Lung (tissue), 12 donors: ENCODE results near the gene ITGB3. TPM values are rescaled to one million over a fixed set of nuclear protein-coding genes. Genes with fewer than 3 reads are reported as not detected.

Experiments
- ATAC-seq: fragments of 200-7000 bp; cut with Tn5 transposase; one replicate; pipeline ENCODE4 v1.9.1; 2020; ENCODE audit warnings: moderate number of reproducible peaks; ENCODE audit not compliant: insufficient read depth, low FRiP score
- DNase-seq, 3 donors: peaks; one replicate each; pipeline ENCODE4 v3.0.0-alpha.2; 2013 to 2017
- H3K27ac ChIP-seq, 2 donors: one replicate each; pipeline ENCODE4 v1.5.1; 2013; ENCODE audit warnings: mild to moderate bottlenecking in 2 of 2, moderate library complexity in 2 of 2, control low read depth in 1 of 2, inconsistent platforms in 1 of 2, low read depth in 1 of 2, low read length in 1 of 2
- H3K27me3 ChIP-seq, 3 donors: one replicate each; pipeline ENCODE4 v1.5.1; 2013; ENCODE audit warnings: low read length in 2 of 3; ENCODE audit not compliant: control insufficient read depth in 3 of 3, insufficient read depth in 3 of 3
- H3K36me3 ChIP-seq, 4 donors: one replicate each; pipeline ENCODE4 v1.5.1; 2013; ENCODE audit warnings: low read length in 4 of 4, mild to moderate bottlenecking in 1 of 4, moderate library complexity in 1 of 4; ENCODE audit not compliant: control insufficient read depth in 4 of 4, insufficient read depth in 4 of 4
- H3K4me1 ChIP-seq, 5 donors: one replicate each; pipeline ENCODE4 v1.5.1; 2013; ENCODE audit warnings: low read length in 5 of 5, mild to moderate bottlenecking in 2 of 5, moderate library complexity in 1 of 5; ENCODE audit not compliant: control insufficient read depth in 5 of 5, insufficient read depth in 5 of 5
- H3K4me3 ChIP-seq: one replicate; pipeline ENCODE4 v1.5.1; 2013; ENCODE audit warnings: mild to moderate bottlenecking, control low read depth, moderate library complexity
- H3K9ac ChIP-seq, 2 donors: one replicate each; pipeline ENCODE4 v1.5.1; 2013; ENCODE audit warnings: low read length in 2 of 2, control low read depth in 1 of 2; ENCODE audit not compliant: insufficient read depth in 1 of 2
- H3K9me3 ChIP-seq, 4 donors: one replicate each; pipeline ENCODE4 v1.5.1; 2013; ENCODE audit warnings: low read length in 3 of 4, mild to moderate bottlenecking in 1 of 4, moderate library complexity in 1 of 4; ENCODE audit not compliant: control insufficient read depth in 4 of 4, insufficient read depth in 3 of 4
- WGBS, 2 donors: extraction: QIAGEN DNeasy Blood & Tissue Kit; methylation state at CpG; one replicate each; pipeline ENCODE4 v1.1.7; 2013; 5-methylcytosine and 5-hydroxymethylcytosine counted together
- polyA plus RNA-seq, 2 donors: library from polyadenylated mRNA; stranded (reverse); fragments of 200-250 nt; gene quantifications; one replicate each; pipeline ENCODE4 v1.2.1, GENCODE V29; 2013
- total RNA-seq, 2 donors: library from RNA; depleted of rRNA in 1 of 2; stranded (reverse); fragments of >200 nt in 1 of 2; gene quantifications; one replicate each; pipeline ENCODE4 v1.2.1, GENCODE V29; 2014 to 2021
- TF ChIP-seq, protein P1 (sequence below): IDR thresholded peaks from 2 replicates; pipeline ENCODE4 v1.5.1; 2012; ENCODE audit warnings: mild to moderate bottlenecking; ENCODE audit errors: control extremely low read depth, extremely low read depth
- donor health status: control.
- donor health status: control.
- donor health status: Bipolar disorder and iron deficiency.
- donor health status: healthy.
- donor health status: DM: yes; HTN: yes; CAD: no.

The ITGB3 gene
- total and polyA plus RNA-seq, 4 donors = 1.3 to 15.9 (median 7.7) TPM

DNA sequence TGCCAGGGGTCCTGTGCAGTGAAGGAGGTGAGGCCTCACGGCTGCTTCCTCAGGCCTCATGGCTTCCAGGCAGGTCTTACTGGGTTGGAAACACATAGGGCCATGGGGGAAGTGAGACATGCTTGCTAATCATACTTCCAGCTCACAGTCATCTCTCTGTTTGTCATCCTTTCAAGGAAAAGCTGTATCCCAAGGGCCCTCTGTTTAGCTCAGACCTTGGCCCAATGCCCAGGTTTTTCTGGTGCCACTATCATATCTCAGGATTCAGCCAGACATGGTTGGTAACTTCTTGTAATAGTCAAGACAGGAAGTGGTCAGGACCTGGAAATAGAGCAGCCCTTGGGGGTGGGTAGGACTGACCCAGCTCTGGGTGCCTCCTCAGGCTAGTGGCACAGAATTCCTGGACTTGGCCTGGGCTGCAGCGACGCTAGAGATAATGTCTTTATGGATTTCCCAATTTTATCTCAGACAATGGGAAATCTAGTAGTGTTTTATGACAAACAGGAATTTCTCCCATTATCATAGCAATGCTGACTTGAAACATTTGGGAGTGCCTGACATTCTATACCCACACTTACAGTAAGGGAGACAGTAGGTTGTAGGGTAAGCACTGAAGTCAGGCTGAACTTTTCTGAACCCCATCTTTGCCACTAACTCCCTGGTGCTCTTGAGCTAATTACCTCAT, 13.5 kb upstream of the ITGB3 start:
- Histone ChIP-seq H3K9me3 (no peaks in the 10 kb centered on the region), H3K9ac (no peak overlapping the region), H3K27ac (peak overlapping the region; percentile 82 to 86), H3K4me3 (no peak overlapping the region), H3K27me3 (no peaks in the 10 kb centered on the region), H3K4me1 (peaks cover 0 to 18% (median 9%) of the 10 kb centered on the region in 5 donors), H3K36me3 (no peaks in the 10 kb centered on the region)
- DNase-seq = peak; percentile 52 to 78 (median 63)
- TF ChIP-seq, protein P1, sequence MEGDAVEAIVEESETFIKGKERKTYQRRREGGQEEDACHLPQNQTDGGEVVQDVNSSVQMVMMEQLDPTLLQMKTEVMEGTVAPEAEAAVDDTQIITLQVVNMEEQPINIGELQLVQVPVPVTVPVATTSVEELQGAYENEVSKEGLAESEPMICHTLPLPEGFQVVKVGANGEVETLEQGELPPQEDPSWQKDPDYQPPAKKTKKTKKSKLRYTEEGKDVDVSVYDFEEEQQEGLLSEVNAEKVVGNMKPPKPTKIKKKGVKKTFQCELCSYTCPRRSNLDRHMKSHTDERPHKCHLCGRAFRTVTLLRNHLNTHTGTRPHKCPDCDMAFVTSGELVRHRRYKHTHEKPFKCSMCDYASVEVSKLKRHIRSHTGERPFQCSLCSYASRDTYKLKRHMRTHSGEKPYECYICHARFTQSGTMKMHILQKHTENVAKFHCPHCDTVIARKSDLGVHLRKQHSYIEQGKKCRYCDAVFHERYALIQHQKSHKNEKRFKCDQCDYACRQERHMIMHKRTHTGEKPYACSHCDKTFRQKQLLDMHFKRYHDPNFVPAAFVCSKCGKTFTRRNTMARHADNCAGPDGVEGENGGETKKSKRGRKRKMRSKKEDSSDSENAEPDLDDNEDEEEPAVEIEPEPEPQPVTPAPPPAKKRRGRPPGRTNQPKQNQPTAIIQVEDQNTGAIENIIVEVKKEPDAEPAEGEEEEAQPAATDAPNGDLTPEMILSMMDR = no peak
- 38 to 57% methylated on average over 3 of the region's 3 CpGs for WGBS, 2 donors
- ATAC-seq = peak; percentile 24

GRCh38 chr17:47240806-47241205, 12.8 kb upstream of the ITGB3 start:
- Histone ChIP-seq H3K27me3 (no peaks in the 10 kb centered on the region), H3K27ac (no peak overlapping the region), H3K9me3 (no peaks in the 10 kb centered on the region), H3K36me3 (no peaks in the 10 kb centered on the region), H3K4me3 (no peak overlapping the region), H3K9ac (no peak overlapping the region), H3K4me1 (peaks cover 0 to 18% (median 9%) of the 10 kb centered on the region in 5 donors)
- ATAC-seq (no peak), DNase-seq (no peak)
- TF ChIP-seq, protein P1 = no peak
- WGBS, 2 donors = 63 to 67% methylated on average over 3 of the region's 3 CpGs

- DNase-seq (no peak), ATAC-seq (no peak)
- Histone ChIP-seq H3K27ac (no peak overlapping the region), H3K36me3 (no peaks in the 10 kb centered on the region), H3K9ac (no peak overlapping the region), H3K4me3 (no peak overlapping the region), H3K27me3 (no peaks in the 10 kb centered on the region), H3K4me1 (peaks cover 0 to 18% (median 9%) of the 10 kb centered on the region in 5 donors), H3K9me3 (no peaks in the 10 kb centered on the region)
- TF ChIP-seq, protein P1 = no peak
- 98% methylated on average over 2 of the region's 2 CpGs for whole genome bisulfite sequencing, 2 donors
Measured at GRCh38 chr17:47242648-47243047, 11.0 kb upstream of the ITGB3 start.
